Liver (tissue), 9 donors: ENCODE results near the gene NTM. TPM values are rescaled to one million over a fixed set of nuclear protein-coding genes. Genes with fewer than 3 reads are reported as not detected.
"Not testable (repeated sequence)": the region's sequence is repeated elsewhere in the genome, so short reads cannot be mapped to it uniquely, and the experiment has no call there.

Source experiments
- DNase-seq: peaks from one replicate; pipeline ENCODE4 v3.0.0-alpha.2; 2017; ENCODE audit warnings: low spot score
- H3K27ac ChIP-seq, 2 donors: one replicate each; pipeline ENCODE4 v1.7.0; 2013; ENCODE audit warnings: inconsistent platforms in 2 of 2, low read length in 2 of 2, control low read depth in 1 of 2, low read depth in 1 of 2, mild to moderate bottlenecking in 1 of 2
- H3K27me3 ChIP-seq, 4 donors: one replicate each; pipeline versions ENCODE4 v1.6.1 to v1.7.0; 2013; ENCODE audit warnings: low read length in 3 of 4, inconsistent platforms in 1 of 4, mild to moderate bottlenecking in 1 of 4, moderate library complexity in 1 of 4; ENCODE audit not compliant: control insufficient read depth in 4 of 4, insufficient read depth in 4 of 4
- H3K36me3 ChIP-seq, 4 donors: one replicate each; pipeline versions ENCODE4 v1.6.1 to v1.7.0; 2013; ENCODE audit warnings: low read length in 3 of 4, mild to moderate bottlenecking in 3 of 4, low read depth in 1 of 4, moderate library complexity in 1 of 4; ENCODE audit not compliant: control insufficient read depth in 4 of 4, insufficient read depth in 3 of 4
- H3K4me1 ChIP-seq, 4 donors: one replicate each; pipeline versions ENCODE4 v1.6.1 to v1.7.0; 2013; ENCODE audit warnings: low read length in 3 of 4, mild to moderate bottlenecking in 3 of 4, moderate library complexity in 1 of 4; ENCODE audit not compliant: control insufficient read depth in 4 of 4, insufficient read depth in 4 of 4
- H3K4me3 ChIP-seq, 3 donors: one replicate each; pipeline versions ENCODE4 v1.6.1 to v1.7.0; 2013; ENCODE audit warnings: low read length in 3 of 3, control low read depth in 1 of 3, low read depth in 1 of 3, mild to moderate bottlenecking in 1 of 3
- H3K9ac ChIP-seq, 2 donors: one replicate each; pipeline ENCODE4 v1.7.0; 2013; ENCODE audit warnings: low read length in 2 of 2, mild to moderate bottlenecking in 2 of 2, moderate library complexity in 2 of 2, control low read depth in 1 of 2, low read depth in 1 of 2
- H3K9me3 ChIP-seq, 4 donors: one replicate each; pipeline versions ENCODE4 v1.6.1 to v1.7.0; 2013; ENCODE audit warnings: low read length in 3 of 4; ENCODE audit not compliant: control insufficient read depth in 4 of 4
- ATF3 ChIP-seq: IDR thresholded peaks from 2 replicates; pipeline ENCODE4 v1.6.1; 2016; ENCODE audit warnings: antibody characterized with exemption
- EGR1 ChIP-seq, 2 donors: IDR thresholded peaks; 2 replicates each; pipeline ENCODE4 v1.6.1; 2016 to 2018; ENCODE audit warnings: antibody characterized with exemption in 2 of 2, low read depth in 2 of 2
- GABPA ChIP-seq, 2 donors: IDR thresholded peaks in 1 of 2; conservative IDR thresholded peaks in 1 of 2; 2 replicates each; pipeline ENCODE4 v1.6.1; 2016; ENCODE audit warnings: antibody characterized with exemption in 2 of 2, mild to moderate bottlenecking in 1 of 2, moderate library complexity in 1 of 2
- HNF4G ChIP-seq: IDR thresholded peaks from 2 replicates; pipeline ENCODE4 v1.6.1; 2016; ENCODE audit warnings: antibody characterized with exemption
- JUND ChIP-seq, 2 donors: IDR thresholded peaks; 2 replicates each; pipeline ENCODE4 v1.6.1; 2016; ENCODE audit warnings: antibody characterized with exemption in 2 of 2
- NR2F2 ChIP-seq: IDR thresholded peaks from 2 replicates; pipeline ENCODE4 v1.6.1; 2016; ENCODE audit warnings: antibody characterized with exemption
- RAD21 ChIP-seq, 2 donors: IDR thresholded peaks; 2 replicates each; pipeline ENCODE4 v1.6.1; 2016; ENCODE audit warnings: antibody characterized with exemption in 2 of 2, mild to moderate bottlenecking in 2 of 2
- REST ChIP-seq: IDR thresholded peaks from 2 replicates; pipeline ENCODE4 v1.6.1; 2016; ENCODE audit warnings: antibody characterized with exemption, mild to moderate bottlenecking
- RXRA ChIP-seq, 2 donors: IDR thresholded peaks; 2 replicates each; pipeline ENCODE4 v1.6.1; 2017 to 2018; ENCODE audit warnings: antibody characterized with exemption in 2 of 2, mild to moderate bottlenecking in 1 of 2
- SP1 ChIP-seq: IDR thresholded peaks from 2 replicates; pipeline ENCODE4 v1.6.1; 2018; ENCODE audit warnings: antibody characterized with exemption, mild to moderate bottlenecking
- ZBTB33 ChIP-seq: IDR thresholded peaks from 2 replicates; pipeline ENCODE4 v1.6.1; 2016; ENCODE audit warnings: antibody characterized with exemption
- WGBS: extraction: QIAGEN DNeasy Blood & Tissue Kit; methylation state at CpG from one replicate; pipeline ENCODE4 v1.1.7; 2013; 5-methylcytosine and 5-hydroxymethylcytosine counted together
- polyA plus RNA-seq, 2 donors: library from polyadenylated mRNA; stranded (reverse) in 1 of 2; unstranded in 1 of 2; fragments of 200-250 nt in 1 of 2; fragments of >200 nt in 1 of 2; fragmentation: Nextera tagmentation in 1 of 2; extraction: Ambion mirVana in 1 of 2; gene quantifications; one replicate each; pipeline versions ENCODE4 v1.2.1 to v1.2.3, GENCODE V29; 2013 to 2015
- total RNA-seq, 2 donors: library from RNA; depleted of rRNA; stranded (reverse); fragments of >200 nt; gene quantifications; one replicate each; pipeline ENCODE4 v1.2.3, GENCODE V29; 2014
- donor health status: healthy.
- donor health status: healthy.
- donor health status: healthy.
- donor health status: healthy.
- donor health status: healthy.

Gene NTM
- total and polyA plus RNA-seq, 4 donors, result 0.08 to 1.1 (median 0.08) TPM; not detected in 1

GRCh38 chr11:131677828-131678470 lies 307.5 kb downstream of the NTM start:
- Histone ChIP-seq H3K36me3 (no peaks in the 10 kb centered on the region), H3K4me1 (no peaks in the 10 kb centered on the region), H3K9ac (no peak overlapping the region), H3K9me3 (no peaks in the 10 kb centered on the region), H3K27ac (no peak overlapping the region), H3K27me3 (peaks cover 0 to 5% (median 3%) of the 10 kb centered on the region in 4 donors), H3K4me3 (no peak overlapping the region)
- 39% methylated on average over 4 of the region's 4 CpGs for WGBS
- no peak for TF ChIP-seq NR2F2
- no peak for TF ChIP-seq REST
- TF ChIP-seq HNF4G, result no peak
- TF ChIP-seq EGR1 (IDR thresholded peaks at IDR 0.05; ENCODE audit: low read depth in 2 of 2), result no peak
- no peak for DNase-seq

GRCh38 chr11:131678658-131679340 lies 308.4 kb downstream of the NTM start:
- no peaks in the 10 kb centered on the region for H3K4me1 ChIP-seq
- no peak for TF ChIP-seq JUND (IDR thresholded peaks at IDR 0.05)
- no peak for TF ChIP-seq ATF3
- no peak for TF ChIP-seq RXRA (IDR thresholded peaks at IDR 0.05)
- no peak for TF ChIP-seq NR2F2
- TF ChIP-seq ZBTB33, result no peak
- TF ChIP-seq SP1, result no peak
- no peak for TF ChIP-seq GABPA (IDR thresholded peaks at IDR 0.05 in 1 of 2, conservative IDR thresholded peaks at IDR 0.05 in 1 of 2)
- TF ChIP-seq RAD21 (IDR thresholded peaks at IDR 0.05), result no peak
- no peak for TF ChIP-seq REST
- no peak for TF ChIP-seq EGR1 (IDR thresholded peaks at IDR 0.05; ENCODE audit: low read depth in 2 of 2)
- no peak for DNase-seq
- H3K9ac ChIP-seq, result no peak overlapping the region
- no peaks in the 10 kb centered on the region for H3K9me3 ChIP-seq
- H3K4me3 ChIP-seq, result no peak overlapping the region
- WGBS, result 76% methylated on average over 13 of the region's 13 CpGs
- no peak overlapping the region for H3K27ac ChIP-seq
- peaks cover 0 to 7% (median 3%) of the 10 kb centered on the region in 4 donors for H3K27me3 ChIP-seq
- H3K36me3 ChIP-seq, result no peaks in the 10 kb centered on the region

GRCh38 chr11:131680448-131680847 lies 310.0 kb downstream of the NTM start:
- H3K27ac ChIP-seq, H3K36me3 ChIP-seq, H3K9ac ChIP-seq, DNase-seq, H3K4me3 ChIP-seq, H3K4me1 ChIP-seq, H3K9me3 ChIP-seq, H3K27me3 ChIP-seq: not testable (repeated sequence)
- WGBS, result 72% methylated on average over 1 of the region's 1 CpG
